Metanephros (tissue), 1 donor: Measurements from ENCODE around the gene PRAMEF17. TPM values are rescaled to one million over a fixed set of nuclear protein-coding genes. Genes with fewer than 3 reads are reported as not detected.

Source experiments
- total RNA-seq: library from RNA; depleted of rRNA; stranded (reverse); fragments of >200 nt; gene quantifications from one replicate; pipeline ENCODE4 v1.2.3, GENCODE V29; 2014

PRAMEF17 gene
- not detected for total RNA-seq

DNA sequence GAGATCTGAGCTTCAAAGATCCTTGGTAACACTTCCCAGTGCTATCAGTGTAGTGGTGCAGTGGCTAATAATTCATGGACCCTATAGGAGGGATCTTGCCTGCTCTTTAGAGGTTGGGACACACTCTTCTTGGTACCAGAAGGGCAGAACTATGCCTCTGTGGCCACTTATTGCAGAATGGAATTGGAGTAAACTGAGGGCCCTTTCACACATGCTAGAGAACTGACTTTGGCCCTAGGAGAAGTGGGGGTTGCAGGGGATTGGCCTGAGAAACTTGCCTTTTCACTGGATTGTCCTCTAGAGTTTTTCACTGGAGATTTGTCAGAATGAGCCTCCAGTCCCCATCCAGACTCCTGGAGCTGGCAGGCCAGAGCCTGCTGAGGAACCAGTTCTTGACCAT, at the start of gene PRAMEF17:
TSS of gene PRAMEF17 (plus strand) at position 301 of the 400 bp plus-strand sequence. CDS start at position 327, 26 bp downstream.

DNA sequence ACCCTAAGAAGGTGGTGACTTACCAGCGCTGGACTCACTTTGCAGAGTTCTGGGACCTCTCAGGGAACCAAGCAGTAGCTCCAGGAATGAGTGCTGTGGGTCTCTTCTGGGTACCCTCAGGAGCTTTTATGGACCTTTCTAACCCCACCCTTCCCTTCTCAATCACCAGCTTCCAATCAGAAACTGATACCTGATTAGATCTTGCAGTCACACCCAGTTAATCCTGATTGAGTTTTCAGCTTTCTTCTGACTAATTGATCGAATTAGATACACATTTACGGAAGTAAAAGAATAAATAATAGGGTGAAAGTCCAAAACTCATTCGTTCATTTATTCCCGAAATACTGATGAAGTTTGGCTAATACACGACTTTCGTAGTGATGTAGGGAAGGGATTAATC, 42.4 kb upstream of the PRAMEF17 start, which contains the start of gene PRAMEF14:
TSS of gene PRAMEF14 (minus strand) at position 101 of the 400 bp plus-strand sequence. CDS start 1,820 bp downstream, outside the sequence.

DNA sequence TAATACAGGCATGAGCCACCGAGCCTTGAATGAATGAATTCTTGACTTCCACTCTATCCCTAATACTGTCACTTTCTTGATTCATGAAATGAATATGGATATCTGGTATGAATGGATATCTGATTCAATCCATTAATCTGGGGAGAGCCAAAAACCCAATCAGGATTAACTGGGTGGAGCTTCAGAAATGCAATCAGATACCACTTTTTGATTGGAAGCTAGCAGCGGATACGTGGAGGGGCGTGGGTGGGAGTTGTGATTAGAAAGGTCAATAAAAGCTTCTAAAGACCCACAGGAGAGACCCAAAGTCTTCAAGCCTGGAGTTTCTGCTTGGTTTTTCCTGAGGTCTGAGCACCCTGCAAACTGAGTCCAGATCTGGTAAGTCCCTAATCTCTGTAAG, 20.7 kb downstream of the PRAMEF17 start, which contains the start of gene PRAMEF20:
TSS of gene PRAMEF20 (plus strand) at position 301 of the 400 bp plus-strand sequence. CDS start 5,905 bp downstream, outside the sequence.

Other genes with a start within 250 kb of the PRAMEF17 start
- not detected for gene PRAMEF26, start 233.6 kb upstream of the PRAMEF17 start, total RNA-seq
- gene HNRNPCL4, start 224.0 kb upstream of the PRAMEF17 start, total RNA-seq: not detected
- gene PRAMEF9, start 217.8 kb upstream of the PRAMEF17 start, total RNA-seq: not detected
- gene PRAMEF13, start 188.2 kb upstream of the PRAMEF17 start, total RNA-seq: not detected
- gene PRAMEF18, start 163.5 kb upstream of the PRAMEF17 start, total RNA-seq: not detected
- not detected for gene PRAMEF5, start 135.4 kb upstream of the PRAMEF17 start, total RNA-seq
- gene PRAMEF8, start 104.5 kb upstream of the PRAMEF17 start, total RNA-seq: not detected
- gene PRAMEF33, start 86.1 kb upstream of the PRAMEF17 start, total RNA-seq: not detected
- not detected for gene PRAMEF15, start 74.1 kb upstream of the PRAMEF17 start, total RNA-seq
- gene PRAMEF14, start 42.5 kb upstream of the PRAMEF17 start, total RNA-seq: not detected
- not detected for gene PRAMEF19, start 17.7 kb upstream of the PRAMEF17 start, total RNA-seq
- gene PRAMEF20, start 20.8 kb downstream of the PRAMEF17 start, total RNA-seq: not detected
- 7.4 TPM for gene LRRC38, start 124.4 kb downstream of the PRAMEF17 start, total RNA-seq
- gene PDPN, start 194.2 kb downstream of the PRAMEF17 start, total RNA-seq: 9.1 TPM